ENCODE measurements around the gene PAPSS1.

- no peak for TF ChIP-seq CTCF (IDR thresholded peaks at IDR 0.05)
- no peak for TF ChIP-seq ZFX (IDR thresholded peaks at IDR 0.05; ENCODE audit: borderline replicate concordance)
Observed at GRCh38 chr4:107630185-107630705, 89.8 kb downstream of the PAPSS1 start.
